Esophagus squamous epithelium (tissue), 4 donors: ENCODE data around the gene F7.

ENCODE experiments used
- CTCF ChIP-seq, 6 experiments: fragments of 450-650 bp in 4 of 6; fragments of 200-600 bp in 2 of 6; sonication (generic) in 2 of 6; IDR thresholded peaks; one replicate each; pipeline ENCODE4 v1.5.1; 2016 to 2019; ENCODE audit warnings: antibody characterized with exemption in 6 of 6, mild to moderate bottlenecking in 4 of 6, moderate library complexity in 4 of 6
- POLR2A ChIP-seq, 4 donors: fragments of 450-650 bp; IDR thresholded peaks; one replicate each; pipeline ENCODE4 v1.6.1; 2017; ENCODE audit warnings: antibody characterized with exemption in 4 of 4, mild to moderate bottlenecking in 4 of 4, moderate library complexity in 3 of 4

GRCh38 chr13:113066746-113067145, 38.8 kb upstream of the F7 start:
- no peak for TF ChIP-seq CTCF (IDR thresholded peaks at IDR 0.05)
- TF ChIP-seq POLR2A (IDR thresholded peaks at IDR 0.05), result no peak
